ENCODE results near the gene BCDIN3D. TPM values are rescaled to one million over a fixed set of nuclear protein-coding genes. Genes with fewer than 3 reads are reported as not detected.
"Not testable (repeated sequence)": the region's sequence is repeated elsewhere in the genome, so short reads cannot be mapped to it uniquely, and the experiment has no call there.

Gene BCDIN3D
- polyA plus RNA-seq, 1 donor (not counting 4 experiments of a cell fraction or from before 2014, with no cell fraction given) = 3.7 TPM

- no peaks in the 10 kb centered on the region for H3K9me1 ChIP-seq (ENCODE audit: control insufficient read depth, extremely low read depth, insufficient read depth, low read length)
- no peak for TF ChIP-seq EZH2 (IDR thresholded peaks at IDR 0.05; ENCODE audit: low read length)
- TF ChIP-seq, protein P1, sequence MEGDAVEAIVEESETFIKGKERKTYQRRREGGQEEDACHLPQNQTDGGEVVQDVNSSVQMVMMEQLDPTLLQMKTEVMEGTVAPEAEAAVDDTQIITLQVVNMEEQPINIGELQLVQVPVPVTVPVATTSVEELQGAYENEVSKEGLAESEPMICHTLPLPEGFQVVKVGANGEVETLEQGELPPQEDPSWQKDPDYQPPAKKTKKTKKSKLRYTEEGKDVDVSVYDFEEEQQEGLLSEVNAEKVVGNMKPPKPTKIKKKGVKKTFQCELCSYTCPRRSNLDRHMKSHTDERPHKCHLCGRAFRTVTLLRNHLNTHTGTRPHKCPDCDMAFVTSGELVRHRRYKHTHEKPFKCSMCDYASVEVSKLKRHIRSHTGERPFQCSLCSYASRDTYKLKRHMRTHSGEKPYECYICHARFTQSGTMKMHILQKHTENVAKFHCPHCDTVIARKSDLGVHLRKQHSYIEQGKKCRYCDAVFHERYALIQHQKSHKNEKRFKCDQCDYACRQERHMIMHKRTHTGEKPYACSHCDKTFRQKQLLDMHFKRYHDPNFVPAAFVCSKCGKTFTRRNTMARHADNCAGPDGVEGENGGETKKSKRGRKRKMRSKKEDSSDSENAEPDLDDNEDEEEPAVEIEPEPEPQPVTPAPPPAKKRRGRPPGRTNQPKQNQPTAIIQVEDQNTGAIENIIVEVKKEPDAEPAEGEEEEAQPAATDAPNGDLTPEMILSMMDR (optimal IDR thresholded peaks at IDR 0.05 in 1 of 3, IDR thresholded peaks at IDR 0.05 in 1 of 3, conservative IDR thresholded peaks at IDR 0.05 in 1 of 3; ENCODE audit: extremely low read depth in 1 of 3, insufficient read depth in 2 of 3, low read length in 3 of 3) = no peak
- DNase-seq (ENCODE audit: low read depth, low spot score) (no peak), FAIRE-seq (no peak)
- H3K9me3 ChIP-seq (ENCODE audit: control insufficient read depth, low read depth, low read length) = peaks cover 3% of the 10 kb centered on the region
- H3K79me2 ChIP-seq (ENCODE audit: control insufficient read depth, insufficient read depth, low read length) = no peaks in the 10 kb centered on the region
- H3K27ac ChIP-seq (ENCODE audit: control insufficient read depth, insufficient read depth, low read length) = no peak overlapping the region
- no peak overlapping the region for H3K9ac ChIP-seq (ENCODE audit: control insufficient read depth, extremely low read depth, insufficient read depth, low read length)
- H3K27me3 ChIP-seq (ENCODE audit: control insufficient read depth, extremely low read depth, insufficient read depth, low read length) = peaks cover 3% of the 10 kb centered on the region
- H3K4me2 ChIP-seq (ENCODE audit: control insufficient read depth, extremely low read depth, insufficient read depth, low read depth, low read length) = no peak overlapping the region
- H3K4me3 ChIP-seq (ENCODE audit: control insufficient read depth in 2 of 3, extremely low read depth in 1 of 3, insufficient read depth in 2 of 3, low read depth in 1 of 3, low read length in 3 of 3) = no peak overlapping the region
- no peak overlapping the region for H2AFZ ChIP-seq (ENCODE audit: control insufficient read depth, low read length)
- no peaks in the 10 kb centered on the region for H3K4me1 ChIP-seq (ENCODE audit: control insufficient read depth, extremely low read depth, insufficient read depth, low read length)
- dilution Hi-C loops (cut with MboI; ENCODE audit: extremely low pct_ligation_motif_present, low sequenced_read_pairs) = no loop called here
- no peaks in the 10 kb centered on the region for H4K20me1 ChIP-seq (ENCODE audit: control insufficient read depth, extremely low read depth, insufficient read depth, low read length)
- H3K36me3 ChIP-seq (ENCODE audit: control insufficient read depth in 2 of 2, extremely low read depth in 1 of 2, insufficient read depth in 2 of 2, low read length in 2 of 2) = no peaks in the 10 kb centered on the region
Measured at GRCh38 chr12:49880756-49881414, 38.0 kb upstream of the BCDIN3D start.

DNA sequence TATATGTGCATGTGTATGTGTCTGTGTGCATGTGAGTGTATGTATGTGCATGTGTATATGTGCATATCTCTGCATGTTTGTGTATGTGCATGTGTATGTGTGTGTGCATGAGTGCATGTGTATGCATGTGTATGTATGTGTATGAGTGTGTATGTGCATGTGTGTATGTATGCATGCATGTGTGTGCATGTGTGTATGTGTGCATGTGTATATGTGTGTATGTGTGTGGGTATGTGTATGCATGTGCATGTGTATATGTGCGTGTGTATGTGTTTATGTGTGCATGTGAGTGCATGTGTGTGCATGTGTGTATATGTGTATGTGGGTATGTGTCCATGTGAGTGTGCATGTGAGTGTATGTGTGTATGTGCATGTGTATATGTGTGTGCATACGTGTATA, 36.2 kb upstream of the BCDIN3D start:
- H3K9me1 ChIP-seq (ENCODE audit: control insufficient read depth, extremely low read depth, insufficient read depth, low read length); H4K20me1 ChIP-seq (ENCODE audit: control insufficient read depth, extremely low read depth, insufficient read depth, low read length); dilution Hi-C loops (cut with MboI; ENCODE audit: extremely low pct_ligation_motif_present, low sequenced_read_pairs); H3K4me2 ChIP-seq (ENCODE audit: control insufficient read depth, extremely low read depth, insufficient read depth, low read depth, low read length); H3K9ac ChIP-seq (ENCODE audit: control insufficient read depth, extremely low read depth, insufficient read depth, low read length); H3K27ac ChIP-seq (ENCODE audit: control insufficient read depth, insufficient read depth, low read length); FAIRE-seq; H3K4me3 ChIP-seq (ENCODE audit: control insufficient read depth in 2 of 3, extremely low read depth in 1 of 3, insufficient read depth in 2 of 3, low read depth in 1 of 3, low read length in 3 of 3); DNase-seq (ENCODE audit: low read depth, low spot score); H3K79me2 ChIP-seq (ENCODE audit: control insufficient read depth, insufficient read depth, low read length); H3K4me1 ChIP-seq (ENCODE audit: control insufficient read depth, extremely low read depth, insufficient read depth, low read length); H3K36me3 ChIP-seq (ENCODE audit: control insufficient read depth in 2 of 2, extremely low read depth in 1 of 2, insufficient read depth in 2 of 2, low read length in 2 of 2); H3K9me3 ChIP-seq (ENCODE audit: control insufficient read depth, low read depth, low read length); H3K27me3 ChIP-seq (ENCODE audit: control insufficient read depth, extremely low read depth, insufficient read depth, low read length); H2AFZ ChIP-seq (ENCODE audit: control insufficient read depth, low read length): not testable (repeated sequence)

DNA sequence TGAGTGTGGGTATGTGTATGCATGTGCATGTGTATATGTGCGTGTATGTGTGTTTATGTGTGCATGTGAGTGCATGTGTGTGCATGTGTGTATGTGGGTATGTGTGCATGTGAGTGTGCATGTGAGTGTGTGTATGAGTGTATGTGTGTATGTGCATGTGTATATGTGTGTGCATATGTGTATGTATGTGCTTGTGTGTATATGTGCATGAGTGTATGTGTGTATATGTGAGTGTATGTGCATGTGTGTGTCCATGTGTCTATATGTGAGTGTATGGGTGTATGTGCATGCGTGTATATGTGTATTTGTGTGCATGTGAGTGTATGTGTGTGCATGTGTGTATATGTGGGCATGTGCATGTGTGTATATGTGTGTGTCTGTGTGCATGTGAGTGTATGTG, 35.1 kb upstream of the BCDIN3D start:
- Histone ChIP-seq H3K36me3 (ENCODE audit: control insufficient read depth in 2 of 2, extremely low read depth in 1 of 2, insufficient read depth in 2 of 2, low read length in 2 of 2) (no peaks in the 10 kb centered on the region), H3K27me3 (ENCODE audit: control insufficient read depth, extremely low read depth, insufficient read depth, low read length) (peaks cover 8% of the 10 kb centered on the region), H3K9me3 (ENCODE audit: control insufficient read depth, low read depth, low read length) (peaks cover 3% of the 10 kb centered on the region), H4K20me1 (ENCODE audit: control insufficient read depth, extremely low read depth, insufficient read depth, low read length) (no peaks in the 10 kb centered on the region), H3K4me3 (ENCODE audit: control insufficient read depth in 2 of 3, extremely low read depth in 1 of 3, insufficient read depth in 2 of 3, low read depth in 1 of 3, low read length in 3 of 3) (no peak overlapping the region), H3K27ac (ENCODE audit: control insufficient read depth, insufficient read depth, low read length) (no peak overlapping the region), H3K9ac (ENCODE audit: control insufficient read depth, extremely low read depth, insufficient read depth, low read length) (no peak overlapping the region), H3K9me1 (ENCODE audit: control insufficient read depth, extremely low read depth, insufficient read depth, low read length) (no peaks in the 10 kb centered on the region), H3K4me2 (ENCODE audit: control insufficient read depth, extremely low read depth, insufficient read depth, low read depth, low read length) (no peak overlapping the region), H3K4me1 (ENCODE audit: control insufficient read depth, extremely low read depth, insufficient read depth, low read length) (no peaks in the 10 kb centered on the region), H2AFZ (ENCODE audit: control insufficient read depth, low read length) (no peak overlapping the region), H3K79me2 (ENCODE audit: control insufficient read depth, insufficient read depth, low read length) (no peaks in the 10 kb centered on the region)
- dilution Hi-C loops (cut with MboI; ENCODE audit: extremely low pct_ligation_motif_present, low sequenced_read_pairs) = no loop called here
- no peak for TF ChIP-seq EZH2 (IDR thresholded peaks at IDR 0.05; ENCODE audit: low read length)
- TF ChIP-seq, protein P1 (optimal IDR thresholded peaks at IDR 0.05 in 1 of 3, IDR thresholded peaks at IDR 0.05 in 1 of 3, conservative IDR thresholded peaks at IDR 0.05 in 1 of 3; ENCODE audit: extremely low read depth in 1 of 3, insufficient read depth in 2 of 3, low read length in 3 of 3) = no peak
- DNase-seq (ENCODE audit: low read depth, low spot score) = no peak
- FAIRE-seq = no peak

Data from keratinocyte (primary cell).